Measurements from ENCODE around the gene SUGCT.

- TF ChIP-seq TAF1 (IDR thresholded peaks at IDR 0.05; ENCODE audit: low read depth) (no peak), YY1 (IDR thresholded peaks at IDR 0.05; ENCODE audit: low read depth) (no peak), EP300 (IDR thresholded peaks at IDR 0.05; ENCODE audit: borderline replicate concordance) (no peak)
Measured at GRCh38 chr7:40182452-40182851, 47.6 kb downstream of the SUGCT start.

Measured in Ishikawa (cell line).